Liver (tissue), 9 donors: ENCODE data around the gene FAM193A. TPM values are rescaled to one million over a fixed set of nuclear protein-coding genes. Genes with fewer than 3 reads are reported as not detected.

Experiments
- DNase-seq: peaks from one replicate; pipeline ENCODE4 v3.0.0-alpha.2; 2017; ENCODE audit warnings: low spot score
- H3K27ac ChIP-seq, 2 donors: one replicate each; pipeline ENCODE4 v1.7.0; 2013; ENCODE audit warnings: inconsistent platforms in 2 of 2, low read length in 2 of 2, control low read depth in 1 of 2, low read depth in 1 of 2, mild to moderate bottlenecking in 1 of 2
- H3K27me3 ChIP-seq, 4 donors: one replicate each; pipeline versions ENCODE4 v1.6.1 to v1.7.0; 2013; ENCODE audit warnings: low read length in 3 of 4, inconsistent platforms in 1 of 4, mild to moderate bottlenecking in 1 of 4, moderate library complexity in 1 of 4; ENCODE audit not compliant: control insufficient read depth in 4 of 4, insufficient read depth in 4 of 4
- H3K36me3 ChIP-seq, 4 donors: one replicate each; pipeline versions ENCODE4 v1.6.1 to v1.7.0; 2013; ENCODE audit warnings: low read length in 3 of 4, mild to moderate bottlenecking in 3 of 4, low read depth in 1 of 4, moderate library complexity in 1 of 4; ENCODE audit not compliant: control insufficient read depth in 4 of 4, insufficient read depth in 3 of 4
- H3K4me1 ChIP-seq, 4 donors: one replicate each; pipeline versions ENCODE4 v1.6.1 to v1.7.0; 2013; ENCODE audit warnings: low read length in 3 of 4, mild to moderate bottlenecking in 3 of 4, moderate library complexity in 1 of 4; ENCODE audit not compliant: control insufficient read depth in 4 of 4, insufficient read depth in 4 of 4
- H3K4me3 ChIP-seq, 3 donors: one replicate each; pipeline versions ENCODE4 v1.6.1 to v1.7.0; 2013; ENCODE audit warnings: low read length in 3 of 3, control low read depth in 1 of 3, low read depth in 1 of 3, mild to moderate bottlenecking in 1 of 3
- H3K9ac ChIP-seq, 2 donors: one replicate each; pipeline ENCODE4 v1.7.0; 2013; ENCODE audit warnings: low read length in 2 of 2, mild to moderate bottlenecking in 2 of 2, moderate library complexity in 2 of 2, control low read depth in 1 of 2, low read depth in 1 of 2
- H3K9me3 ChIP-seq, 4 donors: one replicate each; pipeline versions ENCODE4 v1.6.1 to v1.7.0; 2013; ENCODE audit warnings: low read length in 3 of 4; ENCODE audit not compliant: control insufficient read depth in 4 of 4
- ATF3 ChIP-seq: IDR thresholded peaks from 2 replicates; pipeline ENCODE4 v1.6.1; 2016; ENCODE audit warnings: antibody characterized with exemption
- CTCF ChIP-seq: fragments of 150-350 bp; IDR thresholded peaks from 2 replicates; pipeline ENCODE4 v1.5.1; 2017; ENCODE audit warnings: improper control_type of control experiment, low read depth, low read length; ENCODE audit not compliant: missing input control
- EGR1 ChIP-seq, 2 donors: IDR thresholded peaks; 2 replicates each; pipeline ENCODE4 v1.6.1; 2016 to 2018; ENCODE audit warnings: antibody characterized with exemption in 2 of 2, low read depth in 2 of 2
- FOXA1 ChIP-seq: IDR thresholded peaks from 2 replicates; pipeline ENCODE4 v1.6.1; 2016; ENCODE audit warnings: antibody characterized with exemption
- FOXA2 ChIP-seq: IDR thresholded peaks from 2 replicates; pipeline ENCODE4 v1.6.1; 2016; ENCODE audit warnings: antibody characterized with exemption
- GABPA ChIP-seq, 2 donors: IDR thresholded peaks in 1 of 2; conservative IDR thresholded peaks in 1 of 2; 2 replicates each; pipeline ENCODE4 v1.6.1; 2016; ENCODE audit warnings: antibody characterized with exemption in 2 of 2, mild to moderate bottlenecking in 1 of 2, moderate library complexity in 1 of 2
- HNF4A ChIP-seq, 2 donors: conservative IDR thresholded peaks; 2 replicates each; pipeline ENCODE4 v1.6.1; 2016; ENCODE audit warnings: antibody characterized with exemption in 2 of 2, mild to moderate bottlenecking in 2 of 2
- HNF4G ChIP-seq: IDR thresholded peaks from 2 replicates; pipeline ENCODE4 v1.6.1; 2016; ENCODE audit warnings: antibody characterized with exemption
- JUND ChIP-seq, 2 donors: IDR thresholded peaks; 2 replicates each; pipeline ENCODE4 v1.6.1; 2016; ENCODE audit warnings: antibody characterized with exemption in 2 of 2
- NR2F2 ChIP-seq: IDR thresholded peaks from 2 replicates; pipeline ENCODE4 v1.6.1; 2016; ENCODE audit warnings: antibody characterized with exemption
- RAD21 ChIP-seq, 2 donors: IDR thresholded peaks; 2 replicates each; pipeline ENCODE4 v1.6.1; 2016; ENCODE audit warnings: antibody characterized with exemption in 2 of 2, mild to moderate bottlenecking in 2 of 2
- RXRA ChIP-seq, 2 donors: IDR thresholded peaks; 2 replicates each; pipeline ENCODE4 v1.6.1; 2017 to 2018; ENCODE audit warnings: antibody characterized with exemption in 2 of 2, mild to moderate bottlenecking in 1 of 2
- SP1 ChIP-seq: IDR thresholded peaks from 2 replicates; pipeline ENCODE4 v1.6.1; 2018; ENCODE audit warnings: antibody characterized with exemption, mild to moderate bottlenecking
- TAF1 ChIP-seq: conservative IDR thresholded peaks from 2 replicates; pipeline ENCODE4 v1.6.1; 2016; ENCODE audit warnings: antibody characterized with exemption, mild to moderate bottlenecking
- YY1 ChIP-seq: IDR thresholded peaks from 2 replicates; pipeline ENCODE4 v1.6.1; 2016; ENCODE audit warnings: antibody characterized with exemption, mild to moderate bottlenecking
- WGBS: extraction: QIAGEN DNeasy Blood & Tissue Kit; methylation state at CpG from one replicate; pipeline ENCODE4 v1.1.7; 2013; 5-methylcytosine and 5-hydroxymethylcytosine counted together
- polyA plus RNA-seq, 2 donors: library from polyadenylated mRNA; stranded (reverse) in 1 of 2; unstranded in 1 of 2; fragments of 200-250 nt in 1 of 2; fragments of >200 nt in 1 of 2; fragmentation: Nextera tagmentation in 1 of 2; extraction: Ambion mirVana in 1 of 2; gene quantifications; one replicate each; pipeline versions ENCODE4 v1.2.1 to v1.2.3, GENCODE V29; 2013 to 2015
- total RNA-seq, 2 donors: library from RNA; depleted of rRNA; stranded (reverse); fragments of >200 nt; gene quantifications; one replicate each; pipeline ENCODE4 v1.2.3, GENCODE V29; 2014
- TF ChIP-seq, protein P1 (sequence below): IDR thresholded peaks from 2 replicates; pipeline ENCODE4 v1.6.1; 2016; ENCODE audit warnings: antibody characterized with exemption
- TF ChIP-seq, protein P2 (sequence below): IDR thresholded peaks from 2 replicates; pipeline ENCODE4 v1.6.1; 2016; ENCODE audit warnings: antibody characterized with exemption
- donor health status: healthy.
- donor health status: healthy.
- donor health status: healthy.
- donor health status: healthy.
- donor health status: healthy.

The FAM193A gene
- total and polyA plus RNA-seq, 4 donors = 3.9 to 10.2 (median 7.0) TPM

DNA sequence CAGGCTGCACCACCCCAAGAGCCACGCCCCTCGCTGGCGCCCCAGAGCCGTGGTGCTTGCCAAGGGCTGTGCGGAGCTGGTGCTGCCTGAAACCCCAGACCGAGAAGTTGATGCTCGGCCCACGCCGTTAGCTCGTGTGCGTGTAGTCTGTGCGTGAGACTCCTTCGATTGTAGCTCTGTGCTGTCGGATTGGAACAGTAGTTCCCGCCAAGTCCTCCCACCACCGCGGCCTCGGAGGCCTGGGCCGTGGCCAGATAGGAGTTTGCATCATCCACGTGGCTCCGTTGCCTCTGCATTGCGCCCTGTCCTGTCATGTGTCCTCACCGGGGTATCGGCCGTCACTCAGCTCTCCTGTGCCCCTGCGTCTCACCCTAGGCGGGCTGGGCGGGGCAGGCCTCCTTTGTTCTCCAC lies 195.5 kb downstream of the FAM193A start:
- H3K36me3 ChIP-seq = peaks cover 11 to 32% (median 12%) of the 10 kb centered on the region in 4 donors
- H3K4me1 ChIP-seq = no peaks in the 10 kb centered on the region
- no peak overlapping the region for H3K27ac ChIP-seq
- DNase-seq = no peak
- H3K9me3 ChIP-seq = no peaks in the 10 kb centered on the region
- TF ChIP-seq FOXA1 (no peak), EGR1 (IDR thresholded peaks at IDR 0.05; ENCODE audit: low read depth in 2 of 2) (no peak), FOXA2 (no peak), ATF3 (no peak), JUND (IDR thresholded peaks at IDR 0.05) (no peak), YY1 (no peak), SP1 (no peak), GABPA (IDR thresholded peaks at IDR 0.05 in 1 of 2, conservative IDR thresholded peaks at IDR 0.05 in 1 of 2) (no peak), HNF4G (no peak), CTCF (no peak), RAD21 (IDR thresholded peaks at IDR 0.05) (no peak), NR2F2 (no peak), TAF1 (no peak)
- TF ChIP-seq, protein P1, sequence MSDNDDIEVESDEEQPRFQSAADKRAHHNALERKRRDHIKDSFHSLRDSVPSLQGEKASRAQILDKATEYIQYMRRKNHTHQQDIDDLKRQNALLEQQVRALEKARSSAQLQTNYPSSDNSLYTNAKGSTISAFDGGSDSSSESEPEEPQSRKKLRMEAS = no peak
- H3K9ac ChIP-seq = no peak overlapping the region
- H3K27me3 ChIP-seq = no peaks in the 10 kb centered on the region
- WGBS = 95% methylated on average over 28 of the region's 28 CpGs
- no peak overlapping the region for H3K4me3 ChIP-seq

GRCh38 chr4:2732526-2732925 lies 196.1 kb downstream of the FAM193A start:
- Histone ChIP-seq H3K9me3 (no peaks in the 10 kb centered on the region), H3K9ac (no peak overlapping the region), H3K36me3 (peaks cover 11 to 32% (median 12%) of the 10 kb centered on the region in 4 donors), H3K4me1 (no peaks in the 10 kb centered on the region), H3K27ac (no peak overlapping the region), H3K27me3 (no peaks in the 10 kb centered on the region), H3K4me3 (no peak overlapping the region)
- 93% methylated on average over 6 of the region's 6 CpGs for WGBS
- no peak for DNase-seq
- no peak for TF ChIP-seq HNF4A (conservative IDR thresholded peaks at IDR 0.05)
- no peak for TF ChIP-seq NR2F2
- TF ChIP-seq GABPA (IDR thresholded peaks at IDR 0.05 in 1 of 2, conservative IDR thresholded peaks at IDR 0.05 in 1 of 2) = no peak
- no peak for TF ChIP-seq SP1
- TF ChIP-seq EGR1 (IDR thresholded peaks at IDR 0.05; ENCODE audit: low read depth in 2 of 2) = no peak
- TF ChIP-seq YY1 = no peak
- TF ChIP-seq ATF3 = no peak
- no peak for TF ChIP-seq FOXA1
- no peak for TF ChIP-seq TAF1
- TF ChIP-seq JUND (IDR thresholded peaks at IDR 0.05) = no peak
- TF ChIP-seq, protein P1 = no peak
- TF ChIP-seq, protein P2, sequence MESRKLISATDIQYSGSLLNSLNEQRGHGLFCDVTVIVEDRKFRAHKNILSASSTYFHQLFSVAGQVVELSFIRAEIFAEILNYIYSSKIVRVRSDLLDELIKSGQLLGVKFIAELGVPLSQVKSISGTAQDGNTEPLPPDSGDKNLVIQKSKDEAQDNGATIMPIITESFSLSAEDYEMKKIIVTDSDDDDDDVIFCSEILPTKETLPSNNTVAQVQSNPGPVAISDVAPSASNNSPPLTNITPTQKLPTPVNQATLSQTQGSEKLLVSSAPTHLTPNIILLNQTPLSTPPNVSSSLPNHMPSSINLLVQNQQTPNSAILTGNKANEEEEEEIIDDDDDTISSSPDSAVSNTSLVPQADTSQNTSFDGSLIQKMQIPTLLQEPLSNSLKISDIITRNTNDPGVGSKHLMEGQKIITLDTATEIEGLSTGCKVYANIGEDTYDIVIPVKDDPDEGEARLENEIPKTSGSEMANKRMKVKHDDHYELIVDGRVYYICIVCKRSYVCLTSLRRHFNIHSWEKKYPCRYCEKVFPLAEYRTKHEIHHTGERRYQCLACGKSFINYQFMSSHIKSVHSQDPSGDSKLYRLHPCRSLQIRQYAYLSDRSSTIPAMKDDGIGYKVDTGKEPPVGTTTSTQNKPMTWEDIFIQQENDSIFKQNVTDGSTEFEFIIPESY = no peak
- TF ChIP-seq CTCF = no peak
- TF ChIP-seq RXRA (IDR thresholded peaks at IDR 0.05) = no peak
- TF ChIP-seq HNF4G = no peak
